8988T (cell line): ENCODE results near the gene POLR2I.
"Not testable (repeated sequence)": the region's sequence is repeated elsewhere in the genome, so short reads cannot be mapped to it uniquely, and the experiment has no call there.

Source experiments
- DNase-seq: peaks from one replicate; pipeline ENCODE4 v3.0.0; 2011

The POLR2I gene

GRCh38 chr19:36099166-36099785 is 15.4 kb downstream of the POLR2I start:
- DNase-seq = no peak

GRCh38 chr19:36097036-36097435 is 17.6 kb downstream of the POLR2I start:
- no peak for DNase-seq

GRCh38 chr19:36093687-36094086 is 21.0 kb downstream of the POLR2I start:
- DNase-seq = no peak

- no peak for DNase-seq
Observed at GRCh38 chr19:36093146-36093662, 21.5 kb downstream of the POLR2I start.

GRCh38 chr19:36092566-36092965 is 22.1 kb downstream of the POLR2I start:
- no peak for DNase-seq

GRCh38 chr19:36090910-36091695 is 23.6 kb downstream of the POLR2I start:
- no peak for DNase-seq

- no peak for DNase-seq
Observed at GRCh38 chr19:36089847-36090246, 24.8 kb downstream of the POLR2I start.

GRCh38 chr19:36086326-36086725 is 28.3 kb downstream of the POLR2I start:
- no peak for DNase-seq

- no peak for DNase-seq
Observed at GRCh38 chr19:36084231-36085009, 30.3 kb downstream of the POLR2I start.

- DNase-seq = no peak
Observed at GRCh38 chr19:36082916-36083315, 31.8 kb downstream of the POLR2I start.

GRCh38 chr19:36081894-36082293 is 32.8 kb downstream of the POLR2I start:
- DNase-seq = no peak

GRCh38 chr19:36081385-36081784 is 33.3 kb downstream of the POLR2I start:
- DNase-seq = no peak

GRCh38 chr19:36079389-36079945 is 35.2 kb downstream of the POLR2I start:
- no peak for DNase-seq

GRCh38 chr19:36073121-36073876 is 41.4 kb downstream of the POLR2I start:
- no peak for DNase-seq

- DNase-seq = no peak
Observed at GRCh38 chr19:36072081-36072480, 42.6 kb downstream of the POLR2I start.

GRCh38 chr19:36068810-36069499 is 45.7 kb downstream of the POLR2I start:
- DNase-seq = not testable (repeated sequence)

GRCh38 chr19:36067681-36068080 is 47.0 kb downstream of the POLR2I start:
- DNase-seq = no peak

GRCh38 chr19:36064826-36065225 is 49.8 kb downstream of the POLR2I start:
- DNase-seq = no peak
